ENCODE measurements around the gene DRAXIN. TPM values are rescaled to one million over a fixed set of nuclear protein-coding genes. Genes with fewer than 3 reads are reported as not detected.

Gene DRAXIN
- polyA plus RNA-seq, 1 donor: 1.1 TPM

GRCh38 chr1:11685210-11685752 lies 6.2 kb upstream of the DRAXIN start:
- DNase-seq: no peak

GRCh38 chr1:11688506-11688905 lies 3.0 kb upstream of the DRAXIN start:
- DNase-seq: no peak

- peak; percentile 75 for DNase-seq
Observed at GRCh38 chr1:11690397-11691301, 861 bp upstream of the DRAXIN start.

GRCh38 chr1:11691928-11692711 lies 610 bp downstream of the DRAXIN start:
- DNase-seq: no peak

- DNase-seq: no peak
Observed at GRCh38 chr1:11693024-11693590, 1.6 kb downstream of the DRAXIN start.

GRCh38 chr1:11693917-11694316 lies 2.4 kb downstream of the DRAXIN start:
- DNase-seq: no peak

- no peak for DNase-seq
Observed at GRCh38 chr1:11695861-11696260, 4.4 kb downstream of the DRAXIN start.

GRCh38 chr1:11697188-11697892 lies 5.8 kb downstream of the DRAXIN start:
- no peak for DNase-seq

GRCh38 chr1:11697893-11698210 lies 6.3 kb downstream of the DRAXIN start:
- DNase-seq: no peak

- no peak for DNase-seq
Observed at GRCh38 chr1:11700601-11701467, 9.3 kb downstream of the DRAXIN start.

- DNase-seq: no peak
Observed at GRCh38 chr1:11701551-11701961, 10.0 kb downstream of the DRAXIN start.

GRCh38 chr1:11701981-11702803 lies 10.7 kb downstream of the DRAXIN start:
- no peak for DNase-seq

GRCh38 chr1:11703357-11704193 lies 12.1 kb downstream of the DRAXIN start:
- DNase-seq: no peak

GRCh38 chr1:11704194-11704529 lies 12.7 kb downstream of the DRAXIN start:
- no peak for DNase-seq

- no peak for DNase-seq
Observed at GRCh38 chr1:11704691-11705475, 13.4 kb downstream of the DRAXIN start.

GRCh38 chr1:11705596-11705995 lies 14.1 kb downstream of the DRAXIN start:
- DNase-seq: no peak

GRCh38 chr1:11706292-11706691 lies 14.8 kb downstream of the DRAXIN start:
- no peak for DNase-seq

- DNase-seq: no peak
Observed at GRCh38 chr1:11707621-11708276, 16.2 kb downstream of the DRAXIN start.

Measured in left kidney (tissue), 2 donors.